OCI-LY1 (cell line): ENCODE results near the gene PRR15L.

ENCODE experiments used
- EZH2 ChIP-seq: fragments of 200-600 bp; sonication (generic), shearing (Covaris generic); IDR thresholded peaks from 2 replicates; pipeline ENCODE4 v1.8.0; 2017; ENCODE audit warnings: borderline replicate concordance, mixed run types, mild to moderate bottlenecking, antibody characterized with exemption, low read length, moderate library complexity, mixed read lengths
- TF ChIP-seq, protein P1 (sequence below): fragments of 200-600 bp; sonication (generic), shearing (Covaris generic); IDR thresholded peaks from 2 replicates; pipeline ENCODE4 v1.5.1; 2017; ENCODE audit warnings: mild to moderate bottlenecking, antibody characterized with exemption, low read length, moderate library complexity, mixed read lengths

DNA sequence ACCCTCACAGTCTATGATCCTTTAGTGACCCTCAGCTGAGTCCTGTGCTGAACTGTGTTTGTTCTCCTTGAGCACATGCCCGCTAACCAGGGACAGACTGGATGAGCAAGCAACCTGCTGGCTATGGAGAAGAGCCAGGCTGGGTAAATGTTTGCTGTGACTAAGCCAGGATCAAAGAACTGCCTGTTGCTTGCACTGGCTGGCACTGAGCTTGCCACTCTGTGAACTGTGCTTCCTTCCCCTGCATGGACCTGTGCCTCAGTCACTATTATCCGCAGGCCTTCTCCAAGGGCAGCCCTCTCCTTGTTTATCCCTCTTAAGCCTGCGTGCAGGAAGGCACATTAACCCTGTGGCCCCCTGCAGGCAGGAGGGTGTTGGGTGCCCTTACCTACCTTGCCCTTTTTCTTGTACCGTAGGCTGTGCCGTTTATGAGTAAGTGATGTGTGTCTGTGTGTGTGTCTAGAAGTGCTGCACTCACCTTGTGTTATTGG lies 8.9 kb downstream of the PRR15L start:
- TF ChIP-seq, protein P1, sequence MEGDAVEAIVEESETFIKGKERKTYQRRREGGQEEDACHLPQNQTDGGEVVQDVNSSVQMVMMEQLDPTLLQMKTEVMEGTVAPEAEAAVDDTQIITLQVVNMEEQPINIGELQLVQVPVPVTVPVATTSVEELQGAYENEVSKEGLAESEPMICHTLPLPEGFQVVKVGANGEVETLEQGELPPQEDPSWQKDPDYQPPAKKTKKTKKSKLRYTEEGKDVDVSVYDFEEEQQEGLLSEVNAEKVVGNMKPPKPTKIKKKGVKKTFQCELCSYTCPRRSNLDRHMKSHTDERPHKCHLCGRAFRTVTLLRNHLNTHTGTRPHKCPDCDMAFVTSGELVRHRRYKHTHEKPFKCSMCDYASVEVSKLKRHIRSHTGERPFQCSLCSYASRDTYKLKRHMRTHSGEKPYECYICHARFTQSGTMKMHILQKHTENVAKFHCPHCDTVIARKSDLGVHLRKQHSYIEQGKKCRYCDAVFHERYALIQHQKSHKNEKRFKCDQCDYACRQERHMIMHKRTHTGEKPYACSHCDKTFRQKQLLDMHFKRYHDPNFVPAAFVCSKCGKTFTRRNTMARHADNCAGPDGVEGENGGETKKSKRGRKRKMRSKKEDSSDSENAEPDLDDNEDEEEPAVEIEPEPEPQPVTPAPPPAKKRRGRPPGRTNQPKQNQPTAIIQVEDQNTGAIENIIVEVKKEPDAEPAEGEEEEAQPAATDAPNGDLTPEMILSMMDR = no peak
- no peak for TF ChIP-seq EZH2
